ENCODE results near the gene EIF4H. TPM values are rescaled to one million over a fixed set of nuclear protein-coding genes. Genes with fewer than 3 reads are reported as not detected.
"Not testable (repeated sequence)": the region's sequence is repeated elsewhere in the genome, so short reads cannot be mapped to it uniquely, and the experiment has no call there.

Gene EIF4H
- total and polyA plus RNA-seq, 9 of the 15 experiments (the other 6 are each of a cell fraction or from before 2014, with no cell fraction given): 11.0 to 435 (median 319) TPM

- ChIA-PET POLR2A (interaction anchor here (1.1 to 1.5 kb wide), 3 partner anchors 9 to 34 kb away, joined by 3 to 4 read pairs (median 3); partner anchors contain the start of gene EIF4H), CTCF (ENCODE audit: low intra/inter-chr PET ratio) (interaction anchor here (1.2 to 3.2 kb wide), 2 partner anchors 138 to 185 kb away, joined by 3 to 51 read pairs; no protein-coding TSS in a partner anchor)
- BruUV-seq (replicated peaks); H4K20me1 ChIP-seq (replicated peaks; ENCODE audit: control insufficient read depth, insufficient read depth, low read length); H3K27ac ChIP-seq (ENCODE audit: extremely low read depth, low read depth, low read length); H3K4me2 ChIP-seq (ENCODE audit: insufficient read depth, low read length); FAIRE-seq; H3K9me1 ChIP-seq (ENCODE audit: control insufficient read depth, insufficient read depth, low read length); DNase-seq (ENCODE audit: extremely low read depth in 1 of 4, low spot score in 3 of 4); H3K9ac ChIP-seq (ENCODE audit: insufficient read depth in 1 of 2, low read depth in 2 of 2, low read length in 2 of 2); H3K79me2 ChIP-seq (ENCODE audit: control insufficient read depth, insufficient read depth, low read length); H2AFZ ChIP-seq (ENCODE audit: low read depth, low read length); H3K4me3 ChIP-seq; ATAC-seq; H3K9me3 ChIP-seq (replicated peaks; ENCODE audit: control insufficient read depth, insufficient read depth, low read depth, low read length); intact Hi-C loops (cut with micrococcal nuclease); H3K36me3 ChIP-seq (ENCODE audit: control insufficient read depth, insufficient read depth, low read length); H3K27me3 ChIP-seq (ENCODE audit: control insufficient read depth in 2 of 2, insufficient read depth in 2 of 2, low read length in 2 of 2): not testable (repeated sequence)
- TF ChIP-seq ZNF121 (CRISPR knock-in tag; conservative IDR thresholded peaks at IDR 0.05): peak; percentile 3; the same call in 1 of the 2 replicates
- in situ Hi-C loops (cut with MboI): loop anchor here (5.0 to 10.0 kb wide), 2 partner anchors 194 to 333 kb away; no protein-coding TSS in a partner anchor
- WGBS (ENCODE audit: insufficient coverage, low coverage, missing lambda C conversion rate): 18% methylated on average over 7 of the region's 7 CpGs
- peaks cover 3 to 28% of the 10 kb centered on the region in 2 experiments; a peak in 4 of 5 replicates for H3K4me1 ChIP-seq (replicated peaks in 1 of 2; ENCODE audit: control insufficient read depth in 2 of 2, insufficient read depth in 2 of 2, low read length in 2 of 2)
Measured at GRCh38 chr7:74208241-74208640, 34.1 kb downstream of the EIF4H start.

- in situ Hi-C loops (cut with MboI): no loop called here
- FAIRE-seq: no peak
- CTCF ChIA-PET (ENCODE audit: low intra/inter-chr PET ratio): no interaction called here
- TF ChIP-seq MTA3 (IDR thresholded peaks at IDR 0.05; ENCODE audit: borderline replicate concordance) (no peak), NFATC3 (IDR thresholded peaks at IDR 0.05) (no peak), ZNF121 (CRISPR knock-in tag; conservative IDR thresholded peaks at IDR 0.05) (no peak), ZNF239 (CRISPR knock-in tag; IDR thresholded peaks at IDR 0.05) (no peak), TBP (optimal IDR thresholded peaks at IDR 0.05; ENCODE audit: low read depth, low read length) (no peak), ZNF766 (CRISPR knock-in tag; conservative IDR thresholded peaks at IDR 0.05) (no peak), ZBTB5 (IDR thresholded peaks at IDR 0.05) (no peak), CUX1 (CRISPR knock-in tag; IDR thresholded peaks at IDR 0.05) (no peak)
Measured at GRCh38 chr7:74212661-74213060, 38.5 kb downstream of the EIF4H start.

More at GRCh38 chr7:74212661-74213060, 38.5 kb downstream of the EIF4H start:
- WGBS (ENCODE audit: insufficient coverage, low coverage, missing lambda C conversion rate): 62% methylated on average over 11 of the region's 11 CpGs
- H3K27ac ChIP-seq (ENCODE audit: extremely low read depth, low read depth, low read length): no peak overlapping the region
- no peaks in the 10 kb centered on the region for H3K27me3 ChIP-seq (ENCODE audit: control insufficient read depth in 2 of 2, insufficient read depth in 2 of 2, low read length in 2 of 2)
- H4K20me1 ChIP-seq (replicated peaks; ENCODE audit: control insufficient read depth, insufficient read depth, low read length): no peaks in the 10 kb centered on the region; the same call in 1 of the 2 replicates
- no peaks in the 10 kb centered on the region for H3K79me2 ChIP-seq (ENCODE audit: control insufficient read depth, insufficient read depth, low read length)
- H3K4me1 ChIP-seq (replicated peaks in 1 of 2; ENCODE audit: control insufficient read depth in 2 of 2, insufficient read depth in 2 of 2, low read length in 2 of 2): peaks cover 0 to 26% of the 10 kb centered on the region in 2 experiments; a peak in 3 of 5 replicates
- H2AFZ ChIP-seq (ENCODE audit: low read depth, low read length): no peak overlapping the region
- H3K36me3 ChIP-seq (ENCODE audit: control insufficient read depth, insufficient read depth, low read length): no peaks in the 10 kb centered on the region
- BruUV-seq (replicated peaks): no TSS peak
- POLR2A ChIA-PET: interaction anchor here (0.6 kb wide), 1 partner anchor 10 kb away, joined by 3 read pairs; no protein-coding TSS in a partner anchor
- H3K4me2 ChIP-seq (ENCODE audit: insufficient read depth, low read length): no peak overlapping the region
- ATAC-seq: no peak
- no peak overlapping the region for H3K9ac ChIP-seq (ENCODE audit: insufficient read depth in 1 of 2, low read depth in 2 of 2, low read length in 2 of 2)
- H3K9me3 ChIP-seq (replicated peaks; ENCODE audit: control insufficient read depth, insufficient read depth, low read depth, low read length): no peaks in the 10 kb centered on the region
- H3K4me3 ChIP-seq: no peak overlapping the region
- intact Hi-C loops (cut with micrococcal nuclease): no loop called here
- no peaks in the 10 kb centered on the region for H3K9me1 ChIP-seq (ENCODE audit: control insufficient read depth, insufficient read depth, low read length)
- no peak for DNase-seq (ENCODE audit: extremely low read depth in 1 of 4, low spot score in 3 of 4)

Measured in K562 (cell line).